Measurements from ENCODE around the gene CLSTN3.

- TF ChIP-seq EZH2 (IDR thresholded peaks at IDR 0.05; ENCODE audit: borderline replicate concordance, low read depth, low read length, severe bottlenecking): no peak
- TF ChIP-seq POLR2AphosphoS5 (IDR thresholded peaks at IDR 0.05; ENCODE audit: insufficient read depth, low read depth, low read length): peak; percentile 65
These were observed 22.0 kb upstream of the CLSTN3 start for GRCh38 chr12:7108003-7108795.

All from endothelial cell of umbilical vein (primary cell).